Measurements from ENCODE around the gene TRIM37. TPM values are rescaled to one million over a fixed set of nuclear protein-coding genes. Genes with fewer than 3 reads are reported as not detected.

TRIM37 gene
- total RNA-seq, 1 donor from 2014 or later, result 32.6 TPM

DNA sequence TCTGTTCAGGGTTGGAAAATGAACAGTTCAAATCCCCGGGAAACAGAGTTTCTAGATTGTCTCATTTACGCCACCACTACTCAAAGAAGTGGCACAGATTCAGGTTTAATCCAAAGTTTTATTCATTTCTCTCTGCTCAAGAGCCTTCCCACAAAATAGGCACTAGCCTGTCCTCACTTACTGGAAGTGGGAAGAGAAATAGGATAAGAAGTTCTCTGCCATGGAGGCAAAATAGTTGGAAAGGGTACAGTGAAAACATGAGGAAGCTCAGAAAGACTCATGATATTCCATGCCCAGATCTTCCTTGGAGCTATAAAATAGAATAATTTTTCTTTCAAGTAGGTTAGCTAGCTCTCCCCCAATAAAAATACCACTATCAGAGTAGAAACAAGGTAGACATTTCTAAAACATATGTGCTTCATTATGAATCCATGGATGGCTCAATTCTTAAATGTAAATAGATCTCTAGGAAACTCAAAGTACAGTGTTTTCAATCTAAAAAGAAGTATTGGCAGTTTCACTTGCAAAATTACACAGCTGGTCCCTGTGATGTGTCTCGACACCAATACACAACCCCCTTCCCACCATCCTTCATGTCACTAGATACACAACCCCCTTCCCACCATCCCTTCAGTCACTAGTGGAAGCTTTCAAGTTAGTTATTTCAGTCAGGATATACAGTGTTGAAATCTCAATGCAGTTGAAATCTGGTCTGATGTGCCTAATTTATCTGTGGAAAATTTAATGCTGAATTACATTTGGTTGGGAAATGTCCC lies 125.8 kb downstream of the TRIM37 start:
- no peak for DNase-seq (ENCODE audit: extremely low spot score, unreplicated experiment)
- H3K36me3 Mint-ChIP-seq (ENCODE audit: unreplicated experiment), result peaks cover 1% of the 10 kb centered on the region
- TF ChIP-seq, protein P1, sequence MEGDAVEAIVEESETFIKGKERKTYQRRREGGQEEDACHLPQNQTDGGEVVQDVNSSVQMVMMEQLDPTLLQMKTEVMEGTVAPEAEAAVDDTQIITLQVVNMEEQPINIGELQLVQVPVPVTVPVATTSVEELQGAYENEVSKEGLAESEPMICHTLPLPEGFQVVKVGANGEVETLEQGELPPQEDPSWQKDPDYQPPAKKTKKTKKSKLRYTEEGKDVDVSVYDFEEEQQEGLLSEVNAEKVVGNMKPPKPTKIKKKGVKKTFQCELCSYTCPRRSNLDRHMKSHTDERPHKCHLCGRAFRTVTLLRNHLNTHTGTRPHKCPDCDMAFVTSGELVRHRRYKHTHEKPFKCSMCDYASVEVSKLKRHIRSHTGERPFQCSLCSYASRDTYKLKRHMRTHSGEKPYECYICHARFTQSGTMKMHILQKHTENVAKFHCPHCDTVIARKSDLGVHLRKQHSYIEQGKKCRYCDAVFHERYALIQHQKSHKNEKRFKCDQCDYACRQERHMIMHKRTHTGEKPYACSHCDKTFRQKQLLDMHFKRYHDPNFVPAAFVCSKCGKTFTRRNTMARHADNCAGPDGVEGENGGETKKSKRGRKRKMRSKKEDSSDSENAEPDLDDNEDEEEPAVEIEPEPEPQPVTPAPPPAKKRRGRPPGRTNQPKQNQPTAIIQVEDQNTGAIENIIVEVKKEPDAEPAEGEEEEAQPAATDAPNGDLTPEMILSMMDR (IDR thresholded peaks at IDR 0.05), result no peak
- no peak overlapping the region for H3K4me3 Mint-ChIP-seq (ENCODE audit: unreplicated experiment)
- H3K4me1 Mint-ChIP-seq (ENCODE audit: unreplicated experiment), result no peaks in the 10 kb centered on the region
- no peaks in the 10 kb centered on the region for H3K9me3 Mint-ChIP-seq (ENCODE audit: unreplicated experiment)
- H3K27ac Mint-ChIP-seq (ENCODE audit: unreplicated experiment), result no peak overlapping the region
- no peaks in the 10 kb centered on the region for H3K27me3 Mint-ChIP-seq (ENCODE audit: unreplicated experiment)

DNA sequence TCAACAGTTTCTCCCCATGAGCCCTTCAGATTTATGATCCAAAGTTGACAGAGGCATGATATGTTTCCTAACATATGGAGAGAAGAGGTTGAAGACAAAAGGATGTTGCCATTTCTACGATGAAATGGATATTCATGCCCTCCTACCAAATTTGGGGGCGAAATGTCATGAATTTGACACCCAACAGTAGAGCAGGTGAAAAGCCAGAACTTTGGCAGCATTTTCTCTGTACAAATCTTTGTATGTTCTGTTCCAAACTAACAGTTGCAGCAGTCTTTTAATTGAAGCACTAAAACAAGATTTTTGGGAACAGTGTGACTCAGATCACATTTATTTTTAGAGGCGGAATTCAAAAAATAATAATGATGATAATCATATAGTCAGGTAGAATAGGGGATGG lies 130.1 kb downstream of the TRIM37 start:
- H3K27ac Mint-ChIP-seq (ENCODE audit: unreplicated experiment), result no peak overlapping the region
- no peak for DNase-seq (ENCODE audit: extremely low spot score, unreplicated experiment)
- no peaks in the 10 kb centered on the region for H3K27me3 Mint-ChIP-seq (ENCODE audit: unreplicated experiment)
- no peaks in the 10 kb centered on the region for H3K36me3 Mint-ChIP-seq (ENCODE audit: unreplicated experiment)
- H3K4me3 Mint-ChIP-seq (ENCODE audit: unreplicated experiment), result no peak overlapping the region
- no peaks in the 10 kb centered on the region for H3K9me3 Mint-ChIP-seq (ENCODE audit: unreplicated experiment)
- H3K4me1 Mint-ChIP-seq (ENCODE audit: unreplicated experiment), result no peaks in the 10 kb centered on the region
- TF ChIP-seq, protein P1 (IDR thresholded peaks at IDR 0.05), result no peak

DNA sequence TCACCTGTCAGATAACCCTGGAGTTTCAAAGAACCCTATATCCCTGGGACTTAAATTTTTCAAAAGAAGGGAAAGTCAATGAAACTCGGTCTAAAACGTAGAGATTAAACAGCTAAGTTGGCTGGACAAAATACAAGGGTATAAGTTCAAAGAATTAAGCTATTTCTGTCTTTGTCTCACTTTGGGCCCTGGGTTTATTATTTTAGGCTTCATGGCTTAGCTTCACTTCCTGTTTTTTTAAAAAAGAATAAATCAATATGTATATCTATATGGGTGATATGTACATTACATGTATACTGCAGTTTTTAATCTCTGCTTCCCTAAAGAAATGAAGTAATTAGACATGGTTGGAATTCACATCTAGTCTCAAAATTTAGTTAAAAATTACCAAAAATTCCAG lies 132.3 kb downstream of the TRIM37 start:
- DNase-seq (ENCODE audit: extremely low spot score, unreplicated experiment), result no peak
- H3K36me3 Mint-ChIP-seq (ENCODE audit: unreplicated experiment), result no peaks in the 10 kb centered on the region
- no peak overlapping the region for H3K4me3 Mint-ChIP-seq (ENCODE audit: unreplicated experiment)
- H3K27me3 Mint-ChIP-seq (ENCODE audit: unreplicated experiment), result no peaks in the 10 kb centered on the region
- no peaks in the 10 kb centered on the region for H3K4me1 Mint-ChIP-seq (ENCODE audit: unreplicated experiment)
- no peak overlapping the region for H3K27ac Mint-ChIP-seq (ENCODE audit: unreplicated experiment)
- TF ChIP-seq, protein P1 (IDR thresholded peaks at IDR 0.05), result no peak
- no peaks in the 10 kb centered on the region for H3K9me3 Mint-ChIP-seq (ENCODE audit: unreplicated experiment)

DNA sequence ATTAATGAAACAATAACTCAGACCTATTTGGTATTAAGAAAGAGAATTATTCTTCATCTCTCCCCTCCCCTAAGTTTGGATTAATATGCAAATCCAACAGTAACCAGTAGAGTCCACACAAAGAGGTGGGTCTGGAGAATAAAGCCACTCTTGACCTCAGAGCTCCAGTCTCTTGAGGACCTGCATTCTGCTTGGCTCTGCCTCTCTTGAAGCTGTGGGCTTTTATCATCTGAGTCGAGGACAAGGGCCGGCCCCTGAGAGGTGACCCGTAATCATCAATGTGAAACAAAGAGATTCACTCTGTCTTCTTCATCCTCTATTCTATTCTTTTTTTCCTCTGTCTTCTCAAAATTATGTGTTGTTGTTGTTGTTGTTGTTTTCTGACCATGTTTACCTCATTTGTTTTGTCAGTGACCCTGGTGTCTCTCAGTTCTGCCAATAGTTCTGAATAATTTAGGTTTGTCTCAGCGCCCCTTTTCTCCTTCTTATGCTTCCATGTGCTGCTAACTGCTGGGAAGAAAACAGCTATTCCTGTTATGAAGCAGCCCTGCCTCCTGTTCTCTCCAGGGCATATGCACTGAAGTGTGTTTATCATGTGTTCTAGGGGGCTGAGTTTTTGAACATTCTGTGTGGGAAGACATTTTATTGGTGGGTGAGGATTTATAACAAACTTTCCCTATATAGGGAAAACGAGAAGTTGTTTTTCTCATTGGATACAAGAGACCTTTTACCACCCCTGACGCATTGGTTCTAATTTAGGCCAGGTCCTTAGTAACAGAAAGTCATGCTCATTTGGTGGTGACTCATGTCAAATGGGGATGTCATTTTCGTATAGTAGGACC lies 135.8 kb downstream of the TRIM37 start:
- H3K4me1 Mint-ChIP-seq (ENCODE audit: unreplicated experiment), result no peaks in the 10 kb centered on the region
- no peak for DNase-seq (ENCODE audit: extremely low spot score, unreplicated experiment)
- TF ChIP-seq, protein P1 (IDR thresholded peaks at IDR 0.05), result no peak
- H3K4me3 Mint-ChIP-seq (ENCODE audit: unreplicated experiment), result no peak overlapping the region
- no peak overlapping the region for H3K27ac Mint-ChIP-seq (ENCODE audit: unreplicated experiment)
- H3K27me3 Mint-ChIP-seq (ENCODE audit: unreplicated experiment), result no peaks in the 10 kb centered on the region
- H3K36me3 Mint-ChIP-seq (ENCODE audit: unreplicated experiment), result no peaks in the 10 kb centered on the region
- no peaks in the 10 kb centered on the region for H3K9me3 Mint-ChIP-seq (ENCODE audit: unreplicated experiment)

DNA sequence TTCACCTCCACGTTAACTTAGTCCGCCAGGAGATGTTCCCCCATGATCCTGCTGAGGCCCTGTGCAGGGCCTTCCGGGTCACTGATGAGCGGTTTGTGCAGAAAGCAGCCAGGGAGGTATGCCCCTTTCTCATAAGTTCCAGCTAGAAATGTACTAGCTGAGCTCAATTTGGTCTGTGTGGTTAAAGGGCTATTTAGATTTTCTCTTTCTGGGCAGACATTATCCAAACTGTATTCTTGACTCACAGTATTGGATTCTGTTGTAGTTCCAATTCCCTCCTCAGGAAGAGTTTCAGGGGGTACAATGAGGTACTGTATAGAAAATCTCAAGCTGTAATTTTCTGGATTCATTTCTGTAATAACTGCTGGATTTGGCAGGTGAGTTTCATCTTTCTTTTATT lies 137.1 kb downstream of the TRIM37 start:
- Mint-ChIP-seq H3K4me3 (ENCODE audit: unreplicated experiment) (no peak overlapping the region), H3K27ac (ENCODE audit: unreplicated experiment) (no peak overlapping the region), H3K9me3 (ENCODE audit: unreplicated experiment) (no peaks in the 10 kb centered on the region), H3K27me3 (ENCODE audit: unreplicated experiment) (no peaks in the 10 kb centered on the region), H3K4me1 (ENCODE audit: unreplicated experiment) (no peaks in the 10 kb centered on the region), H3K36me3 (ENCODE audit: unreplicated experiment) (no peaks in the 10 kb centered on the region)
- no peak for DNase-seq (ENCODE audit: extremely low spot score, unreplicated experiment)
- TF ChIP-seq, protein P1 (IDR thresholded peaks at IDR 0.05), result no peak

Measured in osteocyte (in vitro differentiated cells).